Transverse colon (tissue), 3 donors: Measurements from ENCODE around the gene F13A1.

Source experiments
- CTCF ChIP-seq, 5 experiments: fragments of 200-600 bp in 3 of 5; fragments of 450-650 bp in 2 of 5; sonication (generic) in 3 of 5; IDR thresholded peaks; 1 replicate in 2 of 5; 2 replicates in 3 of 5; pipeline ENCODE4 v1.5.1; 2016 to 2017; ENCODE audit warnings: antibody characterized with exemption in 5 of 5, inconsistent platforms in 3 of 5, mild to moderate bottlenecking in 2 of 5, moderate library complexity in 1 of 5
- POLR2A ChIP-seq: fragments of 450-650 bp; IDR thresholded peaks from one replicate; pipeline ENCODE4 v1.6.1; 2016; ENCODE audit warnings: antibody characterized with exemption, mild to moderate bottlenecking, moderate library complexity

GRCh38 chr6:6317825-6318733 lies 2.4 kb downstream of the F13A1 start:
- TF ChIP-seq CTCF (IDR thresholded peaks at IDR 0.05) = no peak
- TF ChIP-seq POLR2A = no peak
